CD8-positive, alpha-beta memory T cell (primary cell): ENCODE data around the gene POM121C. TPM values are rescaled to one million over a fixed set of nuclear protein-coding genes. Genes with fewer than 3 reads are reported as not detected.
A peak's percentile ranks its signal among the peaks of the same experiment; 100 is the strongest.
"Not testable (repeated sequence)": the region's sequence is repeated elsewhere in the genome, so short reads cannot be mapped to it uniquely, and the experiment has no call there.

Experiments used
- CTCF ChIA-PET: fragments of 350-600 bp; sonication (Branson Sonifier 250); formaldehyde crosslinking; loops from one replicate; lab custom pipeline; 2021; ENCODE audit warnings: antibody characterized with exemption; lab: Charles Lee
- POLR2A ChIA-PET: fragments of 350-600 bp; sonication (Branson Sonifier 250); formaldehyde crosslinking; loops from one replicate; lab custom pipeline; 2021; ENCODE audit warnings: antibody characterized with exemption; lab: Charles Lee
- DNase-seq, 5 donors: peaks; one replicate each; pipeline versions ENCODE4 v3.0.0 to v3.0.0-alpha.2; 2020 to 2022; ENCODE audit warnings: mixed read lengths in 1 of 5
- H3K27ac ChIP-seq: one replicate; pipeline ENCODE4 v1.7.0; 2013; ENCODE audit warnings: low read depth, mild to moderate bottlenecking, low read length, moderate library complexity
- H3K27me3 ChIP-seq: 2 replicates; pipeline ENCODE4 v1.7.0; 2013; ENCODE audit warnings: low read length, mild to moderate bottlenecking; ENCODE audit not compliant: insufficient read depth, poor library complexity, severe bottlenecking
- H3K36me3 ChIP-seq: 2 replicates; pipeline ENCODE4 v1.7.0; 2013; ENCODE audit warnings: mild to moderate bottlenecking, low read length, moderate library complexity; ENCODE audit not compliant: insufficient read depth
- H3K4me1 ChIP-seq: 2 replicates; pipeline ENCODE4 v1.7.0; 2013; ENCODE audit warnings: mild to moderate bottlenecking, low read length, moderate library complexity; ENCODE audit not compliant: insufficient read depth
- H3K4me3 ChIP-seq: 2 replicates; pipeline ENCODE4 v1.7.0; 2013; ENCODE audit warnings: mild to moderate bottlenecking, low read length
- H3K9me3 ChIP-seq: 2 replicates; pipeline ENCODE4 v1.7.0; 2013; ENCODE audit warnings: mild to moderate bottlenecking, low read length
- H3K27ac Mint-ChIP-seq, 8 donors: one replicate each; pipeline ENCODE4 v1.8.0; 2020 to 2021; ENCODE audit warnings: mixed read lengths in 8 of 8, mild to moderate bottlenecking in 6 of 8, inconsistent platforms in 3 of 8, moderate library complexity in 3 of 8
- H3K27me3 Mint-ChIP-seq, 2 donors: one replicate each; pipeline ENCODE4 v1.8.0; 2020 to 2021; ENCODE audit warnings: mixed read lengths in 2 of 2, mild to moderate bottlenecking in 1 of 2, moderate library complexity in 1 of 2
- H3K36me3 Mint-ChIP-seq, 3 donors: one replicate each; pipeline ENCODE4 v1.8.0; 2020 to 2021; ENCODE audit warnings: mixed read lengths in 3 of 3, inconsistent platforms in 1 of 3, mild to moderate bottlenecking in 1 of 3
- H3K4me1 Mint-ChIP-seq, 3 donors: one replicate each; pipeline ENCODE4 v1.8.0; 2020 to 2021; ENCODE audit warnings: mixed read lengths in 3 of 3, inconsistent platforms in 1 of 3, mild to moderate bottlenecking in 1 of 3
- H3K4me3 Mint-ChIP-seq, 7 donors: one replicate each; pipeline ENCODE4 v1.8.0; 2020 to 2021; ENCODE audit warnings: mixed read lengths in 7 of 7, mild to moderate bottlenecking in 6 of 7, moderate library complexity in 4 of 7, inconsistent platforms in 2 of 7
- H3K9me3 Mint-ChIP-seq, 5 donors: one replicate each; pipeline ENCODE4 v1.8.0; 2020 to 2022; ENCODE audit warnings: mixed read lengths in 5 of 5, mild to moderate bottlenecking in 3 of 5, moderate library complexity in 2 of 5, inconsistent platforms in 1 of 5
- polyA plus RNA-seq: library from polyadenylated mRNA; unstranded; fragments of 300-500 nt; fragmentation: Illumina TruSeq; gene quantifications from one replicate; pipeline ENCODE4 v1.2.3, GENCODE V29; 2021
- total RNA-seq, 2 experiments: library from RNA; stranded (reverse); gene quantifications; one replicate each; pipeline ENCODE4 v1.2.3, GENCODE V29; 2021

Gene POM121C
- total and polyA plus RNA-seq, 3 experiments from 2014 or later: 28.0 to 64.6 (median 64.5) TPM

GRCh38 chr7:75420152-75420551 lies 65.9 kb downstream of the POM121C start:
- H3K27ac ChIP-seq, H3K9me3 Mint-ChIP-seq, H3K4me3 ChIP-seq, H3K4me1 ChIP-seq, H3K36me3 ChIP-seq, CTCF ChIA-PET, DNase-seq, POLR2A ChIA-PET, H3K9me3 ChIP-seq, H3K27me3 ChIP-seq, H3K27me3 Mint-ChIP-seq, H3K4me1 Mint-ChIP-seq: not testable (repeated sequence)
- peaks cover 0 to 52% (median 2%) of the 10 kb centered on the region in 3 donors for H3K36me3 Mint-ChIP-seq
- H3K4me3 Mint-ChIP-seq: peak overlapping the region in 1 of 7 donors; percentile 84
- peak overlapping the region in 3 of 8 donors; percentile 70 to 94 (median 84) for H3K27ac Mint-ChIP-seq

GRCh38 chr7:75419693-75420092 lies 66.4 kb downstream of the POM121C start:
- H3K9me3 Mint-ChIP-seq, H3K27me3 ChIP-seq, H3K36me3 ChIP-seq, H3K4me1 Mint-ChIP-seq, H3K4me1 ChIP-seq, H3K27ac ChIP-seq, CTCF ChIA-PET, H3K4me3 Mint-ChIP-seq, H3K9me3 ChIP-seq, POLR2A ChIA-PET, H3K27me3 Mint-ChIP-seq, H3K4me3 ChIP-seq, DNase-seq: not testable (repeated sequence)
- peak overlapping the region in 2 of 8 donors; percentile 57 to 94 for H3K27ac Mint-ChIP-seq
- peaks cover 0 to 55% (median 2%) of the 10 kb centered on the region in 3 donors for H3K36me3 Mint-ChIP-seq

GRCh38 chr7:75419210-75419609 lies 66.9 kb downstream of the POM121C start:
- H3K27me3 Mint-ChIP-seq, H3K4me1 ChIP-seq, H3K36me3 ChIP-seq, DNase-seq, H3K27me3 ChIP-seq, POLR2A ChIA-PET, H3K4me3 Mint-ChIP-seq, H3K4me3 ChIP-seq, H3K9me3 ChIP-seq, H3K4me1 Mint-ChIP-seq, H3K27ac ChIP-seq, H3K9me3 Mint-ChIP-seq, CTCF ChIA-PET: not testable (repeated sequence)
- peaks cover 0 to 51% (median 2%) of the 10 kb centered on the region in 3 donors for H3K36me3 Mint-ChIP-seq
- peak overlapping the region in 1 of 8 donors; percentile 86 for H3K27ac Mint-ChIP-seq

GRCh38 chr7:75418292-75418858 lies 67.7 kb downstream of the POM121C start:
- H3K4me1 ChIP-seq, H3K4me3 ChIP-seq, H3K27me3 Mint-ChIP-seq, H3K36me3 ChIP-seq, CTCF ChIA-PET, H3K4me1 Mint-ChIP-seq, H3K27ac Mint-ChIP-seq, POLR2A ChIA-PET, DNase-seq, H3K9me3 Mint-ChIP-seq, H3K27ac ChIP-seq, H3K9me3 ChIP-seq, H3K27me3 ChIP-seq, H3K4me3 Mint-ChIP-seq: not testable (repeated sequence)
- peaks cover 0 to 43% (median 2%) of the 10 kb centered on the region in 3 donors for H3K36me3 Mint-ChIP-seq

GRCh38 chr7:75416787-75417186 lies 69.3 kb downstream of the POM121C start:
- H3K4me3 ChIP-seq, H3K27me3 Mint-ChIP-seq, H3K4me3 Mint-ChIP-seq, CTCF ChIA-PET, H3K4me1 ChIP-seq, H3K36me3 ChIP-seq, H3K27me3 ChIP-seq, H3K4me1 Mint-ChIP-seq, DNase-seq, H3K27ac ChIP-seq, H3K9me3 ChIP-seq, H3K9me3 Mint-ChIP-seq, POLR2A ChIA-PET, H3K27ac Mint-ChIP-seq: not testable (repeated sequence)
- H3K36me3 Mint-ChIP-seq: peaks cover 0 to 42% (median 2%) of the 10 kb centered on the region in 3 donors

- CTCF ChIA-PET: not testable (repeated sequence)
Observed at GRCh38 chr7:75415829-75416373, 70.2 kb downstream of the POM121C start.

GRCh38 chr7:75415428-75415817 lies 70.7 kb downstream of the POM121C start:
- H3K27ac ChIP-seq, H3K4me3 Mint-ChIP-seq, H3K4me1 ChIP-seq, H3K27me3 ChIP-seq, H3K36me3 ChIP-seq, H3K27me3 Mint-ChIP-seq, H3K9me3 ChIP-seq, H3K9me3 Mint-ChIP-seq, H3K4me3 ChIP-seq, DNase-seq, CTCF ChIA-PET, H3K4me1 Mint-ChIP-seq, POLR2A ChIA-PET: not testable (repeated sequence)
- Mint-ChIP-seq H3K27ac (peak overlapping the region in 2 of 8 donors; percentile 33 to 75), H3K36me3 (peaks cover 0 to 35% (median under 1%) of the 10 kb centered on the region in 3 donors)

More at GRCh38 chr7:75415829-75416373, 70.2 kb downstream of the POM121C start:
- peak overlapping the region in 1 of 8 donors; percentile 33 for H3K27ac Mint-ChIP-seq
- H3K27ac ChIP-seq, H3K4me3 ChIP-seq, H3K4me1 Mint-ChIP-seq, H3K9me3 ChIP-seq, H3K4me3 Mint-ChIP-seq, H3K4me1 ChIP-seq, H3K27me3 Mint-ChIP-seq, H3K9me3 Mint-ChIP-seq, POLR2A ChIA-PET, DNase-seq, H3K27me3 ChIP-seq, H3K36me3 ChIP-seq: not testable (repeated sequence)
- peaks cover 0 to 37% (median 2%) of the 10 kb centered on the region in 3 donors for H3K36me3 Mint-ChIP-seq

- H3K4me3 ChIP-seq, H3K27me3 ChIP-seq, H3K4me3 Mint-ChIP-seq, CTCF ChIA-PET, H3K9me3 ChIP-seq, H3K4me1 ChIP-seq, POLR2A ChIA-PET, DNase-seq, H3K27ac ChIP-seq, H3K27me3 Mint-ChIP-seq, H3K4me1 Mint-ChIP-seq, H3K36me3 ChIP-seq, H3K9me3 Mint-ChIP-seq: not testable (repeated sequence)
- Mint-ChIP-seq H3K27ac (peak overlapping the region in 2 of 8 donors; percentile 33 to 73), H3K36me3 (peaks cover 0 to 30% (median 0%) of the 10 kb centered on the region in 3 donors)
Observed at GRCh38 chr7:75414708-75415427, 71.2 kb downstream of the POM121C start.
